Activated CD8-positive, alpha-beta memory T cell treated with anti-CD3 and anti-CD28 coated beads, Interleukin-2, amount 50 U/mL, for 4 hours (primary cell): ENCODE data around the gene SH3TC2.
"Not testable (repeated sequence)": the region's sequence is repeated elsewhere in the genome, so short reads cannot be mapped to it uniquely, and the experiment has no call there.

Experiments used
- DNase-seq: peaks from one replicate; pipeline ENCODE4 v3.0.0-alpha.2; 2020

The SH3TC2 gene

GRCh38 chr5:149063017-149063687 lies at the start of gene SH3TC2:
Gene SH3TC2, minus strand, starts transcription at chr5:149063062. Its CDS starts 40 bp downstream, at chr5:149063022.
- DNase-seq, result no peak

- no peak for DNase-seq
Measured at GRCh38 chr5:149110406-149110805, 47.5 kb upstream of the SH3TC2 start.

- DNase-seq, result no peak
Measured at GRCh38 chr5:149108651-149109280, 45.9 kb upstream of the SH3TC2 start.

GRCh38 chr5:149100331-149100730 lies 37.5 kb upstream of the SH3TC2 start:
- DNase-seq, result no peak

GRCh38 chr5:149099920-149100319 lies 37.1 kb upstream of the SH3TC2 start:
- no peak for DNase-seq

- no peak for DNase-seq
Measured at GRCh38 chr5:149094996-149095395, 32.1 kb upstream of the SH3TC2 start.

GRCh38 chr5:149093625-149094024 lies 30.8 kb upstream of the SH3TC2 start:
- no peak for DNase-seq

GRCh38 chr5:149089796-149090195 lies 26.9 kb upstream of the SH3TC2 start:
- DNase-seq, result no peak

- no peak for DNase-seq
Measured at GRCh38 chr5:149088686-149089085, 25.8 kb upstream of the SH3TC2 start.

- DNase-seq, result no peak
Measured at GRCh38 chr5:149083846-149084245, 21.0 kb upstream of the SH3TC2 start.

GRCh38 chr5:149082271-149082670 lies 19.4 kb upstream of the SH3TC2 start:
- DNase-seq, result no peak

- no peak for DNase-seq
Measured at GRCh38 chr5:149080294-149080693, 17.4 kb upstream of the SH3TC2 start.

GRCh38 chr5:149079883-149080282 lies 17.0 kb upstream of the SH3TC2 start:
- no peak for DNase-seq

- not testable (repeated sequence) for DNase-seq
Measured at GRCh38 chr5:149074071-149074470, 11.2 kb upstream of the SH3TC2 start.

GRCh38 chr5:149073213-149073612 lies 10.4 kb upstream of the SH3TC2 start:
- no peak for DNase-seq

- no peak for DNase-seq
Measured at GRCh38 chr5:149072791-149073190, 9.9 kb upstream of the SH3TC2 start.

- DNase-seq, result no peak
Measured at GRCh38 chr5:149072376-149072775, 9.5 kb upstream of the SH3TC2 start.

GRCh38 chr5:149071756-149072155 lies 8.9 kb upstream of the SH3TC2 start:
- no peak for DNase-seq

GRCh38 chr5:149071216-149071615 lies 8.4 kb upstream of the SH3TC2 start:
- DNase-seq, result no peak

- no peak for DNase-seq
Measured at GRCh38 chr5:149069711-149070110, 6.8 kb upstream of the SH3TC2 start.

GRCh38 chr5:149063896-149064478 lies 1.1 kb upstream of the SH3TC2 start:
- no peak for DNase-seq

- no peak for DNase-seq
Measured at GRCh38 chr5:149062371-149063016, 368 bp downstream of the SH3TC2 start.

- no peak for DNase-seq
Measured at GRCh38 chr5:149061341-149061740, 1.5 kb downstream of the SH3TC2 start.

- no peak for DNase-seq
Measured at GRCh38 chr5:149060325-149060724, 2.5 kb downstream of the SH3TC2 start.
